Endodermal cell (in vitro differentiated cells): ENCODE data around the gene TPR. TPM values are rescaled to one million over a fixed set of nuclear protein-coding genes. Genes with fewer than 3 reads are reported as not detected.
A peak's percentile ranks its signal among the peaks of the same experiment; 100 is the strongest.

Experiments used
- DNase-seq: peaks from one replicate; pipeline ENCODE4 v3.0.0-alpha.2; 2017
- H3K27ac ChIP-seq: 2 replicates; pipeline ENCODE4 v1.5.1; 2013; ENCODE audit warnings: mild to moderate bottlenecking, low read depth, low read length, moderate library complexity
- H3K27me3 ChIP-seq: 2 replicates; pipeline ENCODE4 v1.6.1; 2013; ENCODE audit warnings: mild to moderate bottlenecking, low read length, moderate library complexity; ENCODE audit not compliant: insufficient read depth, control insufficient read depth, poor library complexity, severe bottlenecking
- H3K36me3 ChIP-seq: 2 replicates; pipeline ENCODE4 v1.7.0; 2013; ENCODE audit warnings: mild to moderate bottlenecking, low read length, moderate library complexity; ENCODE audit not compliant: control insufficient read depth, insufficient read depth
- H3K4me1 ChIP-seq: one replicate; pipeline ENCODE4 v1.7.0; 2013; ENCODE audit warnings: low read length; ENCODE audit not compliant: control insufficient read depth, insufficient read depth
- H3K4me3 ChIP-seq: 2 replicates; pipeline ENCODE4 v1.5.1; 2013; ENCODE audit warnings: mild to moderate bottlenecking, low read length, moderate library complexity
- H3K9ac ChIP-seq: 2 replicates; pipeline ENCODE4 v1.6.1; 2013; ENCODE audit warnings: mild to moderate bottlenecking, low read length, moderate library complexity; ENCODE audit not compliant: poor library complexity, severe bottlenecking; ENCODE audit errors: extremely low read depth
- H3K9me3 ChIP-seq: 2 replicates; pipeline ENCODE4 v1.6.1; 2013; ENCODE audit warnings: mild to moderate bottlenecking, low read length, moderate library complexity; ENCODE audit not compliant: control insufficient read depth
- H3K27ac Mint-ChIP-seq: 2 replicates; pipeline ENCODE4 v1.8.0; 2020; ENCODE audit warnings: mixed read lengths
- H3K27me3 Mint-ChIP-seq: 2 replicates; pipeline ENCODE4 v1.8.0; 2021; ENCODE audit warnings: mild to moderate bottlenecking, mixed read lengths; ENCODE audit not compliant: insufficient read depth
- H3K36me3 Mint-ChIP-seq: 2 replicates; pipeline ENCODE4 v1.8.0; 2020; ENCODE audit warnings: low read depth, mixed read lengths
- H3K4me1 Mint-ChIP-seq: 2 replicates; pipeline ENCODE4 v1.8.0; 2020; ENCODE audit warnings: mixed read lengths
- H3K4me3 Mint-ChIP-seq: 2 replicates; pipeline ENCODE4 v1.8.0; 2020; ENCODE audit warnings: mild to moderate bottlenecking, moderate library complexity, mixed read lengths
- H3K9me3 Mint-ChIP-seq: 2 replicates; pipeline ENCODE4 v1.8.0; 2020; ENCODE audit warnings: mild to moderate bottlenecking, mixed read lengths
- CTCF ChIP-seq: fragments of 200-600 bp; sonication (generic); conservative IDR thresholded peaks from 2 replicates; pipeline ENCODE4 v1.5.0; 2021; ENCODE audit warnings: antibody characterized with exemption, mild to moderate bottlenecking
- WGBS, 2 experiments: methylation state at CpG; one replicate each; pipeline versions ENCODE4 v1.1.5 to v1.1.7; 2013; ENCODE audit warnings: missing lambda C conversion rate in 2 of 2, mixed read lengths in 1 of 2; ENCODE audit not compliant: insufficient coverage in 1 of 2, insufficient read length in 1 of 2; 5-methylcytosine and 5-hydroxymethylcytosine counted together
- long read RNA-seq, 4 experiments: library from polyadenylated mRNA in 2 of 4; library from RNA in 1 of 4; library from capped mRNA in 1 of 4; stranded (forward) in 3 of 4; unstranded in 1 of 4; transcript quantifications; one replicate each; pipeline ENCODE4 v2.0.0, GENCODE V29; 2020 to 2021; ENCODE audit warnings: inconsistent platforms in 1 of 4
- polyA plus RNA-seq, 2 experiments: library from polyadenylated mRNA; stranded (reverse); fragments of 50-300 nt; gene quantifications; one replicate each; pipeline ENCODE4 v1.2.3, GENCODE V29; 2013
- total RNA-seq, 2 donors: library from RNA; stranded (reverse); fragmentation: NEBNext Ultra II Directional in 1 of 2; extraction: Animal tissue kit (Norgen Biotek cat#: 25700) in 1 of 2; gene quantifications; 2 replicates in 1 of 2; 3 replicates in 1 of 2; pipeline ENCODE4 v1.2.1, GENCODE V29; 2021

TPR gene
- 100 to 1,000 TPM; 120 to 124 TPM for total RNA-seq
- 75.0 TPM for polyA plus RNA-seq (2013, experiment 1 of 2)
- polyA plus RNA-seq (2013, experiment 2 of 2): 71.7 TPM
- long read RNA-seq, experiment 1, partial matches to known transcripts: 31 of 38 reads
- long read RNA-seq, experiment 1, other reads (novel, unspliced or antisense): 7 of 38 reads
- long read RNA-seq, experiment 2, full-length matches to known transcripts: 61 of 139 reads
- long read RNA-seq, experiment 2, partial matches to known transcripts: 48 of 139 reads
- long read RNA-seq, experiment 2, other reads (novel, unspliced or antisense): 30 of 139 reads
- long read RNA-seq, experiment 3, partial matches to known transcripts: 204 of 226 reads
- long read RNA-seq, experiment 3, other reads (novel, unspliced or antisense): 22 of 226 reads
- long read RNA-seq, experiment 4, partial matches to known transcripts: 49 of 55 reads
- long read RNA-seq, experiment 4, other reads (novel, unspliced or antisense): 6 of 55 reads

- Histone ChIP-seq H3K27ac (peak within 1 kb of the TSS; percentile 98), H3K9me3 (no peaks in the 10 kb centered on the region), H3K36me3 (peaks cover 53% of the 10 kb centered on the region), H3K27me3 (no peaks in the 10 kb centered on the region), H3K9ac (peak within 1 kb of the TSS; percentile 97), H3K4me1 (no peaks in the 10 kb centered on the region), H3K4me3 (peak within 1 kb of the TSS; percentile 100)
- Mint-ChIP-seq H3K36me3 (peaks cover 37% of the 10 kb centered on the region), H3K27ac (peak within 1 kb of the TSS; percentile 99), H3K4me3 (peak within 1 kb of the TSS; percentile 99), H3K27me3 (no peaks in the 10 kb centered on the region), H3K4me1 (peaks cover 2% of the 10 kb centered on the region), H3K9me3 (no peaks in the 10 kb centered on the region)
- peak; percentile 91 for TF ChIP-seq CTCF
- 0% methylated on average over 24 to 60 of the region's 60 CpGs for WGBS, 2 experiments
- DNase-seq: peak; percentile 99
Observed at GRCh38 chr1:186375152-186375928, at the start of gene TPR, which contains the start of gene ODR4. TSS of gene TPR (minus strand) at chr1:186375253. CDS start at chr1:186375028, 225 bp downstream. TSS of gene ODR4 (plus strand) at chr1:186375838. CDS start at chr1:186379786, 3,948 bp downstream.

GRCh38 chr1:186424539-186424938, 49.5 kb upstream of the TPR start:
- Histone ChIP-seq H3K4me1 (no peaks in the 10 kb centered on the region), H3K36me3 (peaks cover 13% of the 10 kb centered on the region), H3K9ac (no peak overlapping the region), H3K27ac (no peak overlapping the region), H3K9me3 (no peaks in the 10 kb centered on the region), H3K27me3 (no peaks in the 10 kb centered on the region), H3K4me3 (no peak overlapping the region)
- WGBS, 2 experiments: 80 to 92% methylated on average over 1 to 2 of the region's 2 CpGs
- peaks cover 3% of the 10 kb centered on the region for H3K36me3 Mint-ChIP-seq
- no peak overlapping the region for H3K4me3 Mint-ChIP-seq
- H3K27me3 Mint-ChIP-seq: no peaks in the 10 kb centered on the region
- no peak overlapping the region for H3K27ac Mint-ChIP-seq
- no peak for TF ChIP-seq CTCF
- DNase-seq: no peak
- no peaks in the 10 kb centered on the region for H3K4me1 Mint-ChIP-seq
- no peaks in the 10 kb centered on the region for H3K9me3 Mint-ChIP-seq

GRCh38 chr1:186421446-186421845, 46.4 kb upstream of the TPR start:
- Histone ChIP-seq H3K4me1 (no peaks in the 10 kb centered on the region), H3K27me3 (no peaks in the 10 kb centered on the region), H3K36me3 (peaks cover 34% of the 10 kb centered on the region), H3K4me3 (no peak overlapping the region), H3K9ac (no peak overlapping the region), H3K9me3 (no peaks in the 10 kb centered on the region), H3K27ac (no peak overlapping the region)
- Mint-ChIP-seq H3K27ac (peak overlapping the region; percentile 55), H3K9me3 (no peaks in the 10 kb centered on the region), H3K4me1 (no peaks in the 10 kb centered on the region), H3K4me3 (no peak overlapping the region), H3K27me3 (no peaks in the 10 kb centered on the region), H3K36me3 (peaks cover 16% of the 10 kb centered on the region)
- TF ChIP-seq CTCF: no peak
- DNase-seq: no peak
- WGBS, 2 experiments: 92 to 95% methylated on average over 6 of the region's 6 CpGs
